RWPE2 (cell line): ENCODE data around the gene CEP89.

Source experiments
- ATAC-seq: fragments of 200-7000 bp; cut with Tn5 transposase; 3 replicates; pipeline ENCODE4 v1.9.1; 2021; ENCODE audit warnings: low read depth
- DNase-seq: peaks from one replicate; pipeline ENCODE4 v3.0.0-alpha.2; 2020; ENCODE audit warnings: low spot score
- H3K27ac ChIP-seq: fragments of 450-650 bp; 2 replicates; pipeline ENCODE4 v1.5.1; 2017; ENCODE audit warnings: mild to moderate bottlenecking; ENCODE audit not compliant: poor library complexity, severe bottlenecking
- H3K27me3 ChIP-seq: fragments of 250-450 bp; sonication (Bioruptor Pico); 2 replicates; pipeline ENCODE4 v1.5.1; 2021; ENCODE audit warnings: mild to moderate bottlenecking, moderate library complexity; ENCODE audit not compliant: insufficient read depth, poor library complexity, severe bottlenecking
- H3K36me3 ChIP-seq: fragments of 250-450 bp; sonication (Bioruptor Pico); 2 replicates; pipeline ENCODE4 v1.5.1; 2020; ENCODE audit warnings: low read depth, mild to moderate bottlenecking, moderate library complexity
- H3K4me1 ChIP-seq: fragments of 250-450 bp; sonication (Bioruptor Pico); 2 replicates; pipeline ENCODE4 v1.5.1; 2021; ENCODE audit warnings: mild to moderate bottlenecking, moderate library complexity; ENCODE audit not compliant: insufficient read depth, poor library complexity, severe bottlenecking
- H3K4me3 ChIP-seq: fragments of 250-450 bp; sonication (Bioruptor Pico); 2 replicates; pipeline ENCODE4 v1.5.1; 2021; ENCODE audit warnings: mild to moderate bottlenecking, moderate library complexity; ENCODE audit not compliant: severe bottlenecking
- H3K9me3 ChIP-seq: fragments of 250-450 bp; sonication (Bioruptor Pico); 2 replicates; pipeline ENCODE4 v1.5.1; 2021; ENCODE audit warnings: mild to moderate bottlenecking, moderate library complexity; ENCODE audit not compliant: severe bottlenecking
- CTCF ChIP-seq: fragments of 450-650 bp; IDR thresholded peaks from one replicate; pipeline ENCODE4 v1.5.1; 2017; ENCODE audit warnings: mild to moderate bottlenecking, moderate library complexity; ENCODE audit not compliant: poor library complexity, severe bottlenecking

CEP89 gene

GRCh38 chr19:32879741-32880140 is 92.0 kb downstream of the CEP89 start:
- no peak for TF ChIP-seq CTCF
- no peak for DNase-seq

GRCh38 chr19:32878988-32879387 is 92.8 kb downstream of the CEP89 start:
- H3K27ac ChIP-seq, result no peak overlapping the region
- no peaks in the 10 kb centered on the region for H3K36me3 ChIP-seq
- H3K9me3 ChIP-seq, result no peaks in the 10 kb centered on the region
- DNase-seq, result no peak
- H3K4me1 ChIP-seq, result no peaks in the 10 kb centered on the region
- H3K27me3 ChIP-seq, result no peaks in the 10 kb centered on the region
- no peak for ATAC-seq
- H3K4me3 ChIP-seq, result no peak overlapping the region
- no peak for TF ChIP-seq CTCF

More at GRCh38 chr19:32879741-32880140, 92.0 kb downstream of the CEP89 start:
- no peak overlapping the region for H3K27ac ChIP-seq
- H3K9me3 ChIP-seq, result no peaks in the 10 kb centered on the region
- no peaks in the 10 kb centered on the region for H3K27me3 ChIP-seq
- no peak overlapping the region for H3K4me3 ChIP-seq
- no peaks in the 10 kb centered on the region for H3K4me1 ChIP-seq
- no peaks in the 10 kb centered on the region for H3K36me3 ChIP-seq
- ATAC-seq, result no peak

- H3K9me3 ChIP-seq, result no peaks in the 10 kb centered on the region
- no peak for TF ChIP-seq CTCF
- H3K27ac ChIP-seq, result no peak overlapping the region
- no peak for ATAC-seq
- no peak overlapping the region for H3K4me3 ChIP-seq
- H3K4me1 ChIP-seq, result no peaks in the 10 kb centered on the region
- no peaks in the 10 kb centered on the region for H3K27me3 ChIP-seq
- no peaks in the 10 kb centered on the region for H3K36me3 ChIP-seq
- no peak for DNase-seq
These were observed 93.6 kb downstream of the CEP89 start for GRCh38 chr19:32877977-32878745.

GRCh38 chr19:32877323-32877912 is 94.3 kb downstream of the CEP89 start:
- no peak for TF ChIP-seq CTCF
- no peaks in the 10 kb centered on the region for H3K4me1 ChIP-seq
- H3K27me3 ChIP-seq, result no peaks in the 10 kb centered on the region
- no peaks in the 10 kb centered on the region for H3K36me3 ChIP-seq
- ATAC-seq, result no peak
- H3K4me3 ChIP-seq, result no peak overlapping the region
- no peak overlapping the region for H3K27ac ChIP-seq
- no peaks in the 10 kb centered on the region for H3K9me3 ChIP-seq
- no peak for DNase-seq

GRCh38 chr19:32876919-32877285 is 94.9 kb downstream of the CEP89 start:
- ATAC-seq (no peak), DNase-seq (no peak)
- Histone ChIP-seq H3K36me3 (no peaks in the 10 kb centered on the region), H3K4me3 (no peak overlapping the region), H3K27ac (no peak overlapping the region), H3K27me3 (no peaks in the 10 kb centered on the region), H3K9me3 (no peaks in the 10 kb centered on the region), H3K4me1 (no peaks in the 10 kb centered on the region)
- TF ChIP-seq CTCF, result no peak
